ENCODE results near the gene CALD1. TPM values are rescaled to one million over a fixed set of nuclear protein-coding genes. Genes with fewer than 3 reads are reported as not detected.

Gene CALD1, protein sequence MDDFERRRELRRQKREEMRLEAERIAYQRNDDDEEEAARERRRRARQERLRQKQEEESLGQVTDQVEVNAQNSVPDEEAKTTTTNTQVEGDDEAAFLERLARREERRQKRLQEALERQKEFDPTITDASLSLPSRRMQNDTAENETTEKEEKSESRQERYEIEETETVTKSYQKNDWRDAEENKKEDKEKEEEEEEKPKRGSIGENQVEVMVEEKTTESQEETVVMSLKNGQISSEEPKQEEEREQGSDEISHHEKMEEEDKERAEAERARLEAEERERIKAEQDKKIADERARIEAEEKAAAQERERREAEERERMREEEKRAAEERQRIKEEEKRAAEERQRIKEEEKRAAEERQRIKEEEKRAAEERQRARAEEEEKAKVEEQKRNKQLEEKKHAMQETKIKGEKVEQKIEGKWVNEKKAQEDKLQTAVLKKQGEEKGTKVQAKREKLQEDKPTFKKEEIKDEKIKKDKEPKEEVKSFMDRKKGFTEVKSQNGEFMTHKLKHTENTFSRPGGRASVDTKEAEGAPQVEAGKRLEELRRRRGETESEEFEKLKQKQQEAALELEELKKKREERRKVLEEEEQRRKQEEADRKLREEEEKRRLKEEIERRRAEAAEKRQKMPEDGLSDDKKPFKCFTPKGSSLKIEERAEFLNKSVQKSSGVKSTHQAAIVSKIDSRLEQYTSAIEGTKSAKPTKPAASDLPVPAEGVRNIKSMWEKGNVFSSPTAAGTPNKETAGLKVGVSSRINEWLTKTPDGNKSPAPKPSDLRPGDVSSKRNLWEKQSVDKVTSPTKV
- total RNA-seq (2014; rRNA removed; shearing (Covaris generic); ENCODE audit: low replicate concordance), result 53.1 and 68.3 TPM in 2 replicates

DNA sequence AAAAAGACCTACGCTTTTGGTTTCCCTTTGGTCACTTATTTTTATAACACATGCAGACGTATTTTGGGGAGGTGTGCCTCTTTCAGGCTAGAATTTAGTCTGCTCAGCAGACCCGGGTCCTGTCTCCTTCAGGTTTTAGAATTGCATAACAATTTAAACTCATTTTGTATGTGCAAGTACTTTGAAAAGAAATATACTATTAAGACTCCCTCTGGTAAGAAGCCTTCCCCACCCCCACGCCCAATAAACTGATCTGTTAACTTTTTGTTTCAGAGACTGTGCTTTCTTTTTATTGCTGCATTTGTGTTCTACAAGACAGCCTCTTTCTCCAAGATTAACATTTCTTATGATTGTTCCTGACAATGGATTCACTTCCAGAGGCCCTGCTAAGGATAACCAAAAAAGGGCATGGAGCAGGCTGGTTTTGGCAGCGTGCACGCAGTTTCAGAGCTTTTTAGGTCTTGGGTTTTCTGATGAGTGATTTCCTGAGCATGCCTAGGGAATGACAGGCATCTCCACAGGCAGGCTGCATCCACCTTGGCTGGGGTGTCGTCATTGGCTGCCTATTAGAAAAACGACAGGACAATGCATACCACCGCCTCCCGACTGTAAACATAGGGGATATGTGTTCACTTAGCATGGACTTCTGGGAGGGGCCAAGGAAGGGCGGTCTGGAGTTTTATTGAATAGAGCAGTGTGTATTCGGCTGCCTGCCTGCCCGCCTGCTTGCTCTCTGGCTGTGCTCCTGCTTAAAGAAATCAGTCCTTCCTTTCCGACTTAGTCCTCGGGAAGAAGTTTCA is at the start of gene CALD1:
Gene CALD1 (plus strand): TSS at position 694 of the 800 bp plus-strand sequence. CDS start 88,100 bp downstream, outside the sequence.
- H3K27me3 ChIP-seq, result no peaks in the 10 kb centered on the region
- H3K36me3 ChIP-seq, result peaks cover 11% of the 10 kb centered on the region
- peak within 1 kb of the TSS; percentile 65 for H3K4me3 ChIP-seq
- DNase-seq, result peak; percentile 96
- H3K9me3 ChIP-seq, result no peaks in the 10 kb centered on the region

DNA sequence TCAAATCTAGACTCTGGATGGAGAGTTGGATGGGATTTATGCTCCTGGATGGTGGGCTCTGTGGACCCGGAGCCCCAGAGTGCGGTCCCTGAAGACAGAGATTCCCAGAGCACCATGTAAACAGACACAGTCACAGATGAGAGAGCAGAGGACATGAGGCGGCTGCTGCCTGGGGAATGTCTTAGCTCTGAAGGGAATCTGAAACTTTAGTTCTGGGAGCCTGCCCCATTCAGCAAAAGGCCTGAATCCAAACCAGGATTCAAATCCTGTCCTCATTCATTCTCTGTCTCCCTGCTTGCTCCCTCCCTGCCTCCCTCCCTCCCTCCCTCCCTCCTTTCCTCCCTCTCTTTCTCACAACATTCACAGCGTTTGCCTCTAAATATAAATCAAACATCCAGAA is 49.5 kb upstream of the CALD1 start:
- DNase-seq, result no peak
- Histone ChIP-seq H3K27me3 (no peaks in the 10 kb centered on the region), H3K36me3 (no peaks in the 10 kb centered on the region), H3K4me3 (no peak overlapping the region), H3K9me3 (no peaks in the 10 kb centered on the region)

DNA sequence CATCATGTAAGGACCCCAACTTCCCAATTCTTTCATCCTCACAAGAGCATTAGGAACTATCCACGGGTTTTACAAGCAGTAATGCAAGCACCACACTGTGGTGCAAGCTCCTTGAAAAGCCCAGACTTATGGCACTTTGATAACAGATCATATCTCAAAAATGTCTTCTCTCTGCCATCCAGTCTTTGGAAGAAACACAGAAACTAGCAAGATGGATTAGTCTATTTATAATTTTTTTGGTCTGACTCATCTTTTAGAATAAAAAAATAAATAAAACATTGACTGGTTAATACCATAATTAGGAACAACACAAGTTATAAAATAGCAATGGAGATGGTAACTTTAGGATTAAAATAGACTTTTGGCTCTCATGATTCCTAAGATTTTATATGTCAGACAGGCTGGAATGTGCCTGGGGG is 49.0 kb upstream of the CALD1 start:
- H3K9me3 ChIP-seq, result no peaks in the 10 kb centered on the region
- H3K27me3 ChIP-seq, result no peaks in the 10 kb centered on the region
- no peaks in the 10 kb centered on the region for H3K36me3 ChIP-seq
- no peak for DNase-seq
- H3K4me3 ChIP-seq, result no peak overlapping the region

DNA sequence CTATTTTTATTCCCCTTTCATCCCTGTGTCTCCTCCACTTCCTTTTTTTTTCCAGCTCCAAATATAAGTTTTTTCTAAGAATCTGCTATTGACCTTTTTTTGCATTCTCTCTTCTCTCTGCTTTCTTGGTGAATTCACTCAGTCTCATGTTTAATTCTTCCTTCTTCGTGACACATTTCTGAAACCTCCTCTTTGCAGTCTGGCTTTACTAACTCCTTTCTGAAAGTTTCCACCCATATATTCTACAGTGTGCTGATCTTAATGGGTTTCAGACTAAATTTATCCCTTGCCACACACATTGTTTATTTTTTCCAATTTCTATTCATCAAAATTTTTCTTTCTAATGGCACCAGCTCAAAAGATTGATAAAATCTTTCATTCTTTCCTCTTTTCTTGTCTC is 47.8 kb upstream of the CALD1 start:
- DNase-seq, result no peak
- no peaks in the 10 kb centered on the region for H3K27me3 ChIP-seq
- no peaks in the 10 kb centered on the region for H3K9me3 ChIP-seq
- H3K4me3 ChIP-seq, result no peak overlapping the region
- no peaks in the 10 kb centered on the region for H3K36me3 ChIP-seq

DNA sequence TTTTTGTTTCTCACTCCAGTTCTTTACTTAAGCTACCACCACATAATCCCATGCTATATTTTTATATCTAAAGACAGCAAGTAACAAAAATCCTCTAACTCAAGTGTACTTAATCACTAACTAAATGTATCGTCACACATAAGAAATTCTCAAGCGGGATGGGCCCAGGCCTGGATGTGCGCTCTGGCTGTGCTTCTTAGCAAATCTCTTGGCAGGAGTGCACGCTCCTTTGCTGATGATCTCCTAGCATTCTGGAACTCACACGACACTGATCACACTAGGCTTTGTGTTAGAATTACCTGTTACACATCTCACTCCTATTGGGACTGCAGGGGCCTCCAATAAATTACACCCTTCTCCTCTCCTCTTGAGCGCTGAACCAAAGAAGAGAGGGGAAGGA is 46.7 kb upstream of the CALD1 start:
- H3K9me3 ChIP-seq, result no peaks in the 10 kb centered on the region
- H3K27me3 ChIP-seq, result no peaks in the 10 kb centered on the region
- H3K4me3 ChIP-seq, result no peak overlapping the region
- H3K36me3 ChIP-seq, result no peaks in the 10 kb centered on the region
- no peak for DNase-seq

DNA sequence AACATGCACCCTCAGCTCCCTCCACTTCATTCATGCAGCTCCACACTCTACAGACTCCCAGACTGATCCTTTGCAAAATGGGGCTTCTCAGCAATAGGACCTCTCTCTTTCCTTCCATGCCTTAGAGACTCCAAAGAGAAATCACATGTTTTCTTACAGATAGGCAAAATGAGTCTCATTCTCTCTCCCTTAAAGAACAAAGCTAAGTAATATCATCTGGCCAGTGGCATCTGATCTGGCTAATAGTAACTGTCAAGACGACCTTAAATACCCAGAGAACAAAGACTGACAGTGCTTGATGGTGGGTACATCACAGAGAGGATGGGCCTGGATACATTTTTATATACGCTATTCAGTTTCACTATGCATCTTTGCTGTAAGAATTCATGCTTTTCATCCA is 43.1 kb upstream of the CALD1 start:
- DNase-seq, result no peak
- Histone ChIP-seq H3K36me3 (no peaks in the 10 kb centered on the region), H3K4me3 (no peak overlapping the region), H3K27me3 (no peaks in the 10 kb centered on the region), H3K9me3 (no peaks in the 10 kb centered on the region)

DNA sequence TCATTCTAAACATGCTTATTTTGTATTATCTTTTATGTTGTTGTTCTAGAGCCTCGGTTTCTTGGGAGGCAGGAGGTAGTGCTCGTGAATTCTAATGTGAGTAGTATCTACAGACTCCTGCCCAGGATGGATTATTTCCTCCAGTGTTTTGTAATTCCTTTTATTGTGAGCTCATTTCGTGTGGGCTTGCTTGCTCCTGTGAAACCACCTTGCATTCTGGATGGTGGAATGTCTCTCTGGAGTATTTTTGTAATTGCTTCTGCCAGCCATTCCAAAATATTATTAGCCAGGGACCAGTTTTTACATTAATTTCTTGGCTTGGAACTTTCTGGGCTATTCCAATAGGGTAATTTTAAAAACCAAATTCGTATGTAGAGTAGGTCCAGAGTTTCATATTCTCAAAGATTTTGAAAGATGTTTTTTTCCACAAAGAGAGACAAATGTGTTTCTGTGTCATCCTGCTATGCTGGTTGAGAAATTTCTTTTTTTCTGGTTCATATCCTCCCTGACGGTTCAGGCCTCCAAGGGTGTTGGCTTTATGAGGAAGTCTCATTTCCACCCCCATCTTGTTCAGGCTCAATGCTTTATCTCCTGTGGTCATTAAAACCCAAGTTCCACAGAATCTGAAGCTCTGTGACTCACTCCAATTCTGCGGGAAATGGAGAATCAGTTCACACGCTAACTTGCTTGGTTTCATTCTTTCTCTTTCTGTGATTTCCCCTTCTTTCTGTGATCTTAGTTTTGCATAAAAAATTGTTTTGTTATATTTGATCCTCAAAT is 41.7 kb upstream of the CALD1 start:
- Histone ChIP-seq H3K27me3 (no peaks in the 10 kb centered on the region), H3K9me3 (no peaks in the 10 kb centered on the region), H3K36me3 (no peaks in the 10 kb centered on the region), H3K4me3 (no peak overlapping the region)
- no peak for DNase-seq

DNA sequence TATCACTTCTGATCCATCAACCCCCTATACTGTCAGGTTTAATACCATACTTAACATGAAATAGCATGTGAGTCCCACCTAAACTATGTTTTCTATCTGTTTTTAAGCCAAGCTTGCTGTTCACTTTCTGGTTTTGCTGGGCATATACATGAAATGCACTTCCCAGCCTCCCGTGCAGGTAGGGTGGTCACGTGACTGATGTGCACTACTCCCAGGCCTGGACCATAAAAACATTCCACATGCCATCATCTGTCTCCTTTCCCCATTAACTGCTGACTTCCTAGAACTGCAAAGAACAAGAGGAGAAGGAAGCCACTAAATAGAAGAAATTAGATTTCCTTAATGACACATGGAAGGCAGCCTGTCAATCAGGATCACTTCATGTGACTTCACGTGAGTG is 40.1 kb upstream of the CALD1 start:
- no peak for DNase-seq
- H3K27me3 ChIP-seq, result no peaks in the 10 kb centered on the region
- H3K36me3 ChIP-seq, result no peaks in the 10 kb centered on the region
- no peak overlapping the region for H3K4me3 ChIP-seq
- no peaks in the 10 kb centered on the region for H3K9me3 ChIP-seq

DNA sequence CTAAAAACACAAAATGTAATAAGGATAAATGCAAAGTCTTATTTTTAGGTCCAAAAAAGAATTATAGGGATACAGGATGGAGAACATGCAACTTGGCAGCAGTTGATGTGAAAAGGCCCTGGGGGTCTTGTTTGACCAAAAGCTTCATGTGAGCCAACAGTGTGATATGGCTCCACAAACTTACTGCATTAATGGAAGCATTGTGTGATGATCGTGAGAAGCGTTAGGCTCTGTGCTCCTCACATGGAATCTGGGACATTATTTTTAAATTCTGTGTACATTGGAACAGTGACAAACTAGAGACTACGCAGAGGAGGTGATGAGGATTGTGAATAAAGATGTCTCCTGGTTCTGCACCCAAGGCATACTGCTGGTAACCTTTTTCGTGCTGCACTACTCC is 39.1 kb upstream of the CALD1 start:
- Histone ChIP-seq H3K36me3 (no peaks in the 10 kb centered on the region), H3K9me3 (no peaks in the 10 kb centered on the region), H3K4me3 (no peak overlapping the region), H3K27me3 (no peaks in the 10 kb centered on the region)
- no peak for DNase-seq

DNA sequence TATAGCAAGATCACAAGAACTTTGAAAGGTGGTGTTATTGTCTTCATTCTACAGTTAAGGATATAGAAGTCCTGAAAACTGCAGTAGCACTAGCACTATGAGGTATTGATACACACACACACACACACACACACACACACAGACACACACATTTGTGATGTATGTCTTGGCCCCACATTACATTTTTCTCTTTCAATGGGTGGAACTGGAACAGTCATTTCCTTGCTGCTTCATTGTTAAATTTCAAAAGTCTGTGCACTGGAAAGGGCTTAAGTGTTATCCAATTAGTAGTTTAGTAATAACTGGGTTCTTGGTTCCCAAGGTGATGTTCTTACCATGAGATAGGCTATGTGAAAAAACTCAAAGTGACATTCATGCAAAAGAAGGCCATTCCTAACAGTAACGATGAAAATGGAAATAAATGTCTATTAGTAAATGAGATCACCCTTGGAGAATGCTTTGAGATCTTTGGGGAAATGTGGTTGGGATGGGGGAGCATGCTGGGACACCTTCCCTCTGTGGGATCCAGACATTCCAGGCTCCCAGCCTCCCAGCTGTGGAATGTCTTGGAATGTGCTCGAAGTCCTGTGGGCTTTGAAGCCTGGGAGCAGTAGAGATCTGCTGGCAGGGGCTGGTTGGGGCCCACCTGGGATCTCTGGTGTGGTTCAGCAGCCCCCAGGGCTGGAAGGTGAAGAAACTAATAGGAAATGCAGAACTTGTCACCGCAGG is 37.4 kb upstream of the CALD1 start:
- H3K9me3 ChIP-seq, result no peaks in the 10 kb centered on the region
- no peaks in the 10 kb centered on the region for H3K27me3 ChIP-seq
- H3K36me3 ChIP-seq, result no peaks in the 10 kb centered on the region
- no peak overlapping the region for H3K4me3 ChIP-seq
- DNase-seq, result no peak

DNA sequence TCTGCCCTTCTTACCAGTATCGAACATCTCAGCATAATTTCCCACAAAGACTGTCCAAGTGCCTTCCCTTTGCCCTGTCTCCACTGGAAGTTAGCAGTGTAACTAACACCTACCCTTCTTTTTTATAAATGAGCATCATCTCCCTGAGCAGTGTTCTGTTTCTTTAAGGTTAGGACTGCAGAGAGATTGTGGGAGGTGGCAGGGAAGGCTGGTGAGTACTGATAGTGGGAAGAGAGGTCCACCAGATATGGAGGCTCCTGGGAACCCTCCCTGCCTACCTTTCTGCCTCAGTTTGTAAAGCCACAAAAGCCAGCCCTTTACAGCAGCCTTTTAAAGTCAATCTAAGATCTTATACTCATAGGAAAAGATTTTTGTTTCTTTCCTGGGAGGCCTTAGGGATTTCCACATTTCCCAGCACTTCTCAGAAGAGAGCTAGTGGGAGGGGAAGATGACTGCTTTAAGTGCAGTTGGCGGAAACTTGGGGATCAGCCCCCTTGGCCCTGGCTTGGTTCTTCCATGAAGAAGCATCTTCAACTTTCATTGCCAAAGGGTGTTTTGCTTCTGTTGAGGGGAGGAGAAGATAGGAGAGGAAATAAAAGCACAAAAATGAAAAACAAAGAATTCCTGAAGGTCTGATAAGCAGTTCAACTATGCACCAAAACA is 36.6 kb upstream of the CALD1 start:
- Histone ChIP-seq H3K4me3 (no peak overlapping the region), H3K9me3 (no peaks in the 10 kb centered on the region), H3K36me3 (no peaks in the 10 kb centered on the region), H3K27me3 (no peaks in the 10 kb centered on the region)
- DNase-seq, result no peak

DNA sequence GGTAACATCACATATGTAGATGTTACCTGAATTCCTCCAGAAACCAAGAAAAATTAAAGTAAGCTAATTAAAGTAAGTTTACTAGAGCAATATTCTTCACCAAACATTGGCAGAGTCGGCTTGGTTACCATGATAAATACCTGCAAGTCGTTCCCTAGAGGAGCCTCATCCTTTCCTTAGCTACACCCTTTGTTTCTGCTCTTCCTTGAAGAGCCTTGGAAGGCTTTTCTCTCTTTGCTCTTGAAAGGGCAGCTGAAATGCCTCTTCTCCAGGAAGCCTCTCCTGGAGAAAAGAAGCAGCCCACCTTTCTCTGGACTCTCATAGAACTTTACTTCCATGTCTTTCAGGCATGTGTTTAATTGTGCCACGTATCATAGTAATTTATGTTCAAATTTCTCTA is 34.9 kb upstream of the CALD1 start:
- Histone ChIP-seq H3K4me3 (no peak overlapping the region), H3K27me3 (no peaks in the 10 kb centered on the region), H3K9me3 (no peaks in the 10 kb centered on the region), H3K36me3 (no peaks in the 10 kb centered on the region)
- no peak for DNase-seq

DNA sequence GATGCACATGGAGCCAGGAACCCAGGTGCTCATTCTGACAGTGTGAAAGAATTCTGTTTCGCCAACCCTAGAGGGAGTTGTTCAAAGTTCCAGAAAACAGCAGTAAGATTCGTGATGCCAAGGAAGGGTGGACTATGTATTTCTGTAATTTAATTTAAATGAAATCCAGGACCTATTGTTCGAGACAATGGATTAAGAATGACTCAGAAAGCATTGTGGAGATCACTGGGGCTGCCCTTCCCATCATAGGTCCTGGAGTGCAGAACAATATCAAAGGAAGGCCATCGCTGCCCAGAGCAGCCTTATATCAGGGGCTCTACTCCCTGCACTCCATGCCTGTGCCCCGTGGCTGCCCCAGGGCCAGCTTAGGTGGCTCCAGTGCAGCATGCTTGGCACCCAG is 32.1 kb upstream of the CALD1 start:
- no peak for DNase-seq
- Histone ChIP-seq H3K27me3 (no peaks in the 10 kb centered on the region), H3K9me3 (no peaks in the 10 kb centered on the region), H3K36me3 (no peaks in the 10 kb centered on the region), H3K4me3 (no peak overlapping the region)

DNA sequence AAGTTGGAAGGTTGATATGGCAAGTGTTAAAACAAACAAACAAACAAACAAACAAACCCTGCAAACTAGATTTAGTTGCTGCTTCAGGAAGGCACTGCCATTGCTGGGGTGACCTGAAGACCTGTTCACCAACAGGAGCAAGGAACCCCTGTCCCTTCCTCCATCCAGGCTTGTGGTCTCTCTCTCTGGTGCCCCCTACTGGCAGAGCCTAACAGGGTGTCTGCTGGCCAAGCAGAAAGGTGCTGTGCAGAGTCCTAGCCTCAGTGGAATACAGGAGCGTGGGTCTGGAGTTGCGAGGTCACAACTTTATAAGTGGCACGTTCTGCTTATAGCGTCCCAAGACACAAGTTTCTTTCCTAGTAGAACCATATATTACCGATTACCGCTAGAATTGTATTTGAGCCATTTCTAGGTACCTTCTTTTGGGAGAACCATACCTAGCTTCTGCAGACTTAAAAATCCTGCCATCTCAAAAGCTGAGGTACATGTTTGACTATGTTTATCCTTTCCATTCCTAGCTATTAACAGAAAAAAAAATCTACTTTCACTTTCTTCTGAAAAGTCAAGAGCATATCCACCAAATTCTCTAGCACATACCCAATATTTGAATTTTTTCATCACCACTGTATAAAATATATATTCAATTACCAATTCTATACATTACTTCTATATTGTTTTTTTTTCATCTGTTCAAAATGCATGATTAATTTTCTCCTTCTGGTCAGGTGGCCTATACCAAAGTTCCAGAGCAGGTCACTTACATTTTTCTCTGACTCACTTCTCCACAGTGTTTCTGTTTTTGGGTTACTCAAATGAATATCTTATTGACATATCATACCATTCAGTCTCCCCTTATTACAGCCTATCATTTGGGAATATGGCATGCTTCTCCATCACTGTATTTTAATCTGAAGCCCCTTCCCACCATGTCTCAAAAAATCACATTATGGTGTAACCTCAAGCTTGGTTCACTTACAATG is 29.1 kb upstream of the CALD1 start:
- Histone ChIP-seq H3K4me3 (no peak overlapping the region), H3K27me3 (no peaks in the 10 kb centered on the region), H3K9me3 (no peaks in the 10 kb centered on the region), H3K36me3 (no peaks in the 10 kb centered on the region)
- peak; percentile 18 for DNase-seq

Measured in MG63 (cell line).